GM21447 (cell line): ENCODE measurements around the gene HLA-DQA2.
"Not testable (repeated sequence)": the region's sequence is repeated elsewhere in the genome, so short reads cannot be mapped to it uniquely, and the experiment has no call there.

Experiments used
- ATAC-seq: cut with Tn5 transposase; IDR thresholded peaks from one replicate; pipeline ENCODE4 v1.9.1; 2021; ENCODE audit not compliant: unreplicated experiment

The HLA-DQA2 gene

GRCh38 chr6:32741031-32741960 is at the start of gene HLA-DQA2:
Gene HLA-DQA2, plus strand, starts transcription at chr6:32741391. Its CDS starts 53 bp downstream, at chr6:32741444.
- no peak for ATAC-seq

DNA sequence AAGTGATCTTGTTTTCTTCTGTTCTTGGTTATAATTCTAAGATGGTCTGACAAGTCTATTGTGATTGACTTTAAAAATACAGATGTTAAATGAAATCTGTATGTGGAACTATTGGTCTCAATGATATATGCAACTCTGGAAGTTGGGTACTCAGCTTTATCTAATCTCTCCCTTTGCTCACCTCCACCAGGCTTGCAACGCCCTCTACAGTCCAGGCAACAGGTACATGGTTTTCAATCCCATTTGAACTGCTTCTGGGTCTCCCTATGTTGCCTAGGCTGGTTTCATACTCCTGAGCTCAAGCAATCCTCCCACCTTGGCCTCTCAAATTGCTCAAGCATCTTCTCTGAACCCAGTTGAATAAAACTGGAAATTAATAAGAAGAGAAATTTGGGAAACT is 49.2 kb upstream of the HLA-DQA2 start:
- no peak for ATAC-seq

- ATAC-seq: no peak
These were observed 44.2 kb upstream of the HLA-DQA2 start for GRCh38 chr6:32697031-32697430.

- ATAC-seq: no peak
These were observed 40.7 kb upstream of the HLA-DQA2 start for GRCh38 chr6:32700391-32701040.

DNA sequence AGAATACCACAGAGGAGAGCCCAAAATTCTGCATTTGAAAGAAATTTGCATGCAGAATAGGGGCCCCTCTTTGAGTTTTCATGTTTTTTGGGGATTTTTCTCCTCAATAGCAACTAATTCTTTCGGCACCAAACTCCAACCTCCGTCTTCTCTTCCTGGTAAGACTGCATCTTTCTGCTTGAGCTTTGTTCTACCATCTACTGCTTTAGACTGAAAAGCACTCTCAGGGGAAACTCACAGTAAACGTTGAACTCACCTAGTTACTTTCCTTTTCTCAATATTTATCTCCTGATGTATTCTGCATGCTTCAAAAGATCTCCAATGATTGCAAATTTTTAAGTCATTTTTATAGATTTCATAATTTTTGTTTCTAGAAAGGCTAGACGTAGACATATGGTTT is 37.8 kb upstream of the HLA-DQA2 start:
- ATAC-seq: no peak

DNA sequence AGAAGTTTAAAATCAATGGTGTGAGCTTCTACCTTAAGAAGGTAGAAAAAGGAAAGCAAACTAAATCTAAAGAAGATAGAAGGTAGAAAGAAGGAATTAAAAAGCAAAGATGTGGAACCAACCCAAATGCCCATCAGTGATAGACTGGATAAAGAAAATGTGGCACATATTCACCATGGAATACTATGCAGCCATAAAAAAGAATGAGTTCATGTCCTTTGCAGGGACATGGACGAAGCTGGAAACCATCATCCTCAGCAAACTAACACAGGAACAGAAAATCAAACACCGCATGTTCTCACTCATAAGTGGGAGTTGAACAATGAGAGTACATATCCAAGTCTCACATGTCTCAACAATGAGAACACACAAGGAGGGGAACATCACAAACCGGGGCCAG is 36.0 kb upstream of the HLA-DQA2 start:
- ATAC-seq: not testable (repeated sequence)

GRCh38 chr6:32709625-32710024 is 31.6 kb upstream of the HLA-DQA2 start:
- ATAC-seq: no peak

DNA sequence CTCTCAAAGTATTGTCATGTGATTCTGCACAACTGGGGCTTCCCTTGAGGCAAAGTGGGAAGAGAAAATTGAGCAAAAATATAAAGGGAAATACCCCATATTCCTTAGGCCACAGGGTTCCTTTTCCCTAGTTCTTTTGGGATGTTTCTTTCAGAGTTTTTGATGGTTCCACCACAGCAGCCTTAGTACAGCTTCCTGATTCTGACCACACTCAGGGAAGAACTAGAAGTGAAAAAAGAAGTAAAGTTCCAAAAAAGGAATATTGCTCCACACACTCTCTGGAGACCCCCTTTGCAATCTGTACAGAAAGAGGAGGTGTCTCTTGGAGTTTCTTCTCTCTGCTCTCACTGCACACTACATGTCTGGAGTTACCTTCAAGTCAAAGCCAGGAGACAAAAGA is 27.9 kb upstream of the HLA-DQA2 start:
- no peak for ATAC-seq

GRCh38 chr6:32716396-32716795 is 24.8 kb upstream of the HLA-DQA2 start:
- no peak for ATAC-seq

DNA sequence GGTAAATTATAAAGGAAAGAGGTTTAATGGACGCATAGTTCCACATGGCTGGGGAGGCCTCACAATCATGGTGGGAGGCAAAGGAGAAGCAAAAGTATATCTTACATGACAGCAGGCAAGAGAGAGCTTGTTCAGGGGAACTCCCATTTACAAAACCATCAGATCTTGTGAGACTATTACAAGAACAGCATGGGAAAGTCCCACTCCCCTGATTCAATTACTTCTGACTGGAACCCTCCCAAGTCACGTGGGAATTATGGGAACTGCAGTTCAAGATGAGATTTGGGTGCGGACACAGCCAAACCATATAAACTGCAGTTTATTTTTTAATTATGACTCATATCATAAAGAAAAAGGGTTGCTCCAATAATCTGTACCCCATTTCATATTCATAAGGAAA is 22.3 kb upstream of the HLA-DQA2 start:
- no peak for ATAC-seq

- ATAC-seq: no peak
These were observed 3.1 kb upstream of the HLA-DQA2 start for GRCh38 chr6:32738126-32738525.

GRCh38 chr6:32742374-32742773 is 1.2 kb downstream of the HLA-DQA2 start:
- no peak for ATAC-seq

- ATAC-seq: no peak
These were observed 3.6 kb downstream of the HLA-DQA2 start for GRCh38 chr6:32744776-32745175.

DNA sequence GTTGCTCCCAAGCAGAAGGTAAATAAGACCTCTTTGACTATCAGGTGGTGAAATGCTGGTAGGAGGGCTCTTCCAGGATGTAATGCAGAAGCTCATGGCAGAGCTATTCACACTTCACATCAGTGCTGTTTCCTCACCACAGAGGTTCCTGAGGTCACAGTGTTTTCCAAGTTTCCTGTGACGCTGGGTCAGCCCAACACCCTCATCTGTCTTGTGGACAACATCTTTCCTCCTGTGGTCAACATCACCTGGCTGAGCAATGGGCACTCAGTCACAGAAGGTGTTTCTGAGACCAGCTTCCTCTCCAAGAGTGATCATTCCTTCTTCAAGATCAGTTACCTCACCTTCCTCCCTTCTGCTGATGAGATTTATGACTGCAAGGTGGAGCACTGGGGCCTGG is 4.5 kb downstream of the HLA-DQA2 start:
- not testable (repeated sequence) for ATAC-seq

GRCh38 chr6:32752580-32752979 is 11.4 kb downstream of the HLA-DQA2 start:
- ATAC-seq: no peak

DNA sequence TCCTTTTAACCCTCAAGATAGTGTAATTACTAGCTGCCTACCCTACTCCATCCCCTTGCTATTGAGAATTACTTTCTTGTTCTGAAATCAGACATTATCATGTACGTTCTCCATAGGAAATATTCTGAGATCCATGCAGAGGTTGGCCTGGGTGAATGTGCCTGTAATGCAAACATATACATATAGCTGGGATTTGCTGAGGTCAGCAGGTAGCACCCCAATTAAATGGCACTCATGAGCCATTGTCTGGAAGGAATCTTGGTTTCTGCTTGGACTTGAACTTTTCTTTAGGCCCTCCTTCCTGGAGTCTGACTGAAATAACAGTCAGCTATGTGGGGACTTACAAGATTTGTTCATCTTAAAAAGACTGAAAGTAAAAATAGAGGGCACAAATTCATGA is 18.5 kb downstream of the HLA-DQA2 start:
- ATAC-seq: no peak

- ATAC-seq: no peak
These were observed 19.9 kb downstream of the HLA-DQA2 start for GRCh38 chr6:32761072-32761471.

DNA sequence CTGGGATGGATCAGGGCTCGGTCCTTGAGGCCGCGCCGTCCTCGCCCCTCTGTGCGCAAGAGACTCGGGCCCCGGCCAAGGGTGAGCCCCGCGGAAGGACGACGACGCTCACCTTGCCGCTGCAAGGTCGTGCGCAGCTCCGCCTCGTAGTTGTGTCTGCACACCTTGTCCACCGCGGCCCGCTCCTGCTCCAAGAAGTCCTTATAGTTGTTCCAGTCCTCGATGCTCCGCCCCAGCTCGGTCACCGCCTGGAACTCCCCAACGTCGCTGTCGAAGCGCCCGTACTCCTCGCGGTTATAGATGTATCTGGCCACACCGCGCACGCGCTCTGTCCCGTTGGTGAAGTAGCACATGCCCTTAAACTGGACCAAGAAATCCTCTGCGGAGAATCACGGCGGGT is 20.4 kb downstream of the HLA-DQA2 start:
- no peak for ATAC-seq

DNA sequence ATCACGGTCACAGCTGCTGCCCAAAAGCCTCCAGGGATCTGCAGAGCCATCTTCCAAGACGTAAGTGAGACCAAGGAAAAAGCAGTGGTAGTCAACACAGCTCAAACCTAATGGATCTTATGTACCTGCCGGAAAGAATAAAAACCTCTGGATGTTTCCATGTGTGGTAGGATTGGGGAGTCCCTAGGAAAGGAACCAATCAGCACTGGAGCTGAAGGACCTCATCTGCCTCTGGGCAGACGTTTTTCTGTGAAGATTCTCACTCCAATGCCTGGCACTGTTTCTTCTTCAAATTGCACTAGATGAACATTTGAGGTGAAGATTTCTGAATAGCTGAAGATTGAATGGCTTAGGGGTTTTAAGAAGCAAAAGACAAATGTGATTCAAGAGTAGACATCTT is 22.2 kb downstream of the HLA-DQA2 start, which contains the start of gene HLA-DQB2:
Gene HLA-DQB2 (minus strand): TSS at position 112 of the 400 bp plus-strand sequence. CDS start 62 bp downstream, at position 50.
- ATAC-seq: no peak

DNA sequence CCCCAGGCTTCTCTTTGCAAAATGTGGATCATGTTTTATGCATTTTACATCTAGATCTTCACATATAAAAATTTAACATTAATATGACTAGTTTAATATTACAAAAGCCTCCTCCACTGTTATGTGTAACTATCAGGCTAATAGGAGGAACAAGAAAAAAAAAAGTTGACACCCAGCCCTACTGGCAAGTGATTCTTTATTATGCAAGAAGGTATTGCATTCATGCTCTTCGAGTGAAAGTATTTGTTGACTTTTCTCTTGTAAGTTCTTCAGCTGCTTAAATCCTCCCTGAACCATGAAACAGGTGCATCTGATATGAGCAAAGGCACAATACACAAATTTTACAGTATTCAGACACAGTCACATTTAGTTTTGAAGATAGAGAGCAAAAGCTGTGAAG is 22.9 kb downstream of the HLA-DQA2 start:
- no peak for ATAC-seq

DNA sequence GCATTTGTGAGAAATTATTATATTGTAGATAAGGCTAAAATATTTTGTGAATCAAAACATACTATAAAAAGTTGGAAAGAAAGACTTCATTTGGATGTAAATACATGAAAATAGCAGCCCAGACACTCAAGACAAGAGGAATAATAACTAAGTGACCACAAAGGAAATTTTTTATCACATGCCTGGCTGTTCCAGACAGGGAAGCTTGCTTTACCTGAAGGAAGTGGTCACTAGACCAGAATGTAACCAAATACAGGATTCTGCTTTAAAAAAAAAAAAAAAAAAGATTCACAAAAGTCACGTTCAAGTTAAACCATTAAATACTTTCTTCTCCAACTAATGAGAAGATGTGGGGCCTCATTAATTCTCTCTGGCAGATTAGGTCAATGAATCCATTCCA is 31.5 kb downstream of the HLA-DQA2 start:
- no peak for ATAC-seq

DNA sequence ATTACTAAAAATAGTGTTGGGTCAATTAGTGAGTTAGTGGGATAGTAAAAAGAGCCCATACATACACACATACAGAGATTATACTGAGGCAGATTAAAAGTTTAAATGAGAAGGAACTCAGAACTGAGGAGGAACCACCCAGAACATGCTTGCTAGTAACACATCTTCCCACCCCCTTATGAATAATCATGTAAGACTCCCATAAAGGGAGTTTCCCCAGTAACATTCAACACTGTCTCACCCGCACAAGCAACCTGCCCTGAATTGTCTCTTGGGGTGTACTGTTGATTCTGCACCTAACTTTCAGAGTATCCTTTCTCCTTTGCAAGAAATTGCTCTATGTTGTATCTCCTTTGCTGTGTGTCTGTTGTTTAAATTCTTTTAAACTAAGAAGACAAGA is 33.2 kb downstream of the HLA-DQA2 start:
- no peak for ATAC-seq
